Lower leg skin (tissue), 3 donors: ENCODE results near the gene RAB8A.

Experiments
- POLR2A ChIP-seq, 2 donors: fragments of 450-650 bp; IDR thresholded peaks; one replicate each; pipeline ENCODE4 v1.6.1; 2016 to 2017; ENCODE audit warnings: antibody characterized with exemption in 2 of 2, mild to moderate bottlenecking in 1 of 2, moderate library complexity in 1 of 2
- TF ChIP-seq, protein P1 (sequence below), 3 donors: fragments of 450-650 bp; IDR thresholded peaks; one replicate each; pipeline ENCODE4 v1.5.1; 2016; ENCODE audit warnings: antibody characterized with exemption in 3 of 3, mild to moderate bottlenecking in 3 of 3, moderate library complexity in 2 of 3

DNA sequence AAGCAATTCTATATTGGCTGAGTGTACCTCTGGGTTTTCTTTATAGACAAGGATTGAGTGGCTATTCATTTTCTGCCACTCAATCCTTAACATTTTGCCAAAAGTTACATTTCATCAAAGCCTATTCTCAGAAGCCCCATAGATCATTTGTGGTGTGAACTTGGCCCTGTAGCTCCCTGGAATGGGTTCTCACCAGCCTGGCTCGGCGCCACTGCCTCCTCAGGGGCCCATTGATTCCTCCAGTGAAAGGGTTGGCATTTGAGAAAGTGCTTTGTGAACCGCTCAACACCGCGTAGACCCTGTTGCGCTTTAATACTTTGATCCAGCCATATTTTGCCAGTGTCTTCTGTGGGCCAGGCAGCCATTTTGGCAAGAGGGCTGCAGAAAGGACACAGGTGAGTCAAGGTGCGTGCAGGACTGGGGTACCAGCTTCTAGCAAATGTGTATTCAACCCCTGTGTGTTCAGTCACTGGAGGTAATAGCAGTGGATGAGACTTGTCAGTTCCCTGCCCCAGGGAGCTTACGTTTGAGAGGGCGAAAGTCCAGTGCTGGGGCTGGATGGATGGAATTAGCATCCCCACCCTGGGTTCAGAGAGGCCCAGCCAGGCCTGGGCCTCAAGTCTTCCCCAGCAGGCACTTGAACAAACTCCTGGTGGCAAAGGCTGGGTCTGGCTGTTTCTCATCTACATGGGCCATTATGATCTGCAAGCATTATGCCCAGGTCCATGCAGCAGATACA lies 3.8 kb downstream of the RAB8A start:
- TF ChIP-seq, protein P1, sequence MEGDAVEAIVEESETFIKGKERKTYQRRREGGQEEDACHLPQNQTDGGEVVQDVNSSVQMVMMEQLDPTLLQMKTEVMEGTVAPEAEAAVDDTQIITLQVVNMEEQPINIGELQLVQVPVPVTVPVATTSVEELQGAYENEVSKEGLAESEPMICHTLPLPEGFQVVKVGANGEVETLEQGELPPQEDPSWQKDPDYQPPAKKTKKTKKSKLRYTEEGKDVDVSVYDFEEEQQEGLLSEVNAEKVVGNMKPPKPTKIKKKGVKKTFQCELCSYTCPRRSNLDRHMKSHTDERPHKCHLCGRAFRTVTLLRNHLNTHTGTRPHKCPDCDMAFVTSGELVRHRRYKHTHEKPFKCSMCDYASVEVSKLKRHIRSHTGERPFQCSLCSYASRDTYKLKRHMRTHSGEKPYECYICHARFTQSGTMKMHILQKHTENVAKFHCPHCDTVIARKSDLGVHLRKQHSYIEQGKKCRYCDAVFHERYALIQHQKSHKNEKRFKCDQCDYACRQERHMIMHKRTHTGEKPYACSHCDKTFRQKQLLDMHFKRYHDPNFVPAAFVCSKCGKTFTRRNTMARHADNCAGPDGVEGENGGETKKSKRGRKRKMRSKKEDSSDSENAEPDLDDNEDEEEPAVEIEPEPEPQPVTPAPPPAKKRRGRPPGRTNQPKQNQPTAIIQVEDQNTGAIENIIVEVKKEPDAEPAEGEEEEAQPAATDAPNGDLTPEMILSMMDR (IDR thresholded peaks at IDR 0.05): no peak
- TF ChIP-seq POLR2A (IDR thresholded peaks at IDR 0.05): no peak
